Aorta (tissue), 5 donors: ENCODE results near the gene UNC13D. TPM values are rescaled to one million over a fixed set of nuclear protein-coding genes. Genes with fewer than 3 reads are reported as not detected.
"Not testable (repeated sequence)": the region's sequence is repeated elsewhere in the genome, so short reads cannot be mapped to it uniquely, and the experiment has no call there.

ENCODE experiments used
- ATAC-seq: fragments of 200-7000 bp; cut with Tn5 transposase; one replicate; pipeline ENCODE4 v1.9.1; 2022; ENCODE audit warnings: moderate library complexity; ENCODE audit not compliant: low FRiP score
- DNase-seq, 2 donors: peaks; one replicate each; pipeline ENCODE4 v3.0.0-alpha.2; 2020
- H3K27ac ChIP-seq, 2 donors: one replicate each; pipeline ENCODE4 v1.5.1; 2013; ENCODE audit warnings: low read length in 2 of 2, mild to moderate bottlenecking in 2 of 2, moderate library complexity in 2 of 2, control low read depth in 1 of 2, inconsistent platforms in 1 of 2, low read depth in 1 of 2
- H3K27me3 ChIP-seq, 2 donors: one replicate each; pipeline ENCODE4 v1.6.1; 2013; ENCODE audit warnings: control low read depth in 1 of 2, low read length in 1 of 2, mild to moderate bottlenecking in 1 of 2, moderate library complexity in 1 of 2; ENCODE audit not compliant: insufficient read depth in 2 of 2, control insufficient read depth in 1 of 2
- H3K36me3 ChIP-seq, 2 donors: one replicate each; pipeline ENCODE4 v1.6.1; 2013; ENCODE audit warnings: control low read depth in 1 of 2, low read length in 1 of 2, mild to moderate bottlenecking in 1 of 2; ENCODE audit not compliant: insufficient read depth in 2 of 2, control insufficient read depth in 1 of 2
- H3K4me1 ChIP-seq, 2 donors: one replicate each; pipeline ENCODE4 v1.6.1; 2013; ENCODE audit warnings: low read length in 2 of 2, control low read depth in 1 of 2, mild to moderate bottlenecking in 1 of 2, moderate library complexity in 1 of 2; ENCODE audit not compliant: insufficient read depth in 2 of 2, control insufficient read depth in 1 of 2
- H3K4me3 ChIP-seq, 2 donors: one replicate each; pipeline ENCODE4 v1.5.1; 2013; ENCODE audit warnings: low read length in 2 of 2, control low read depth in 1 of 2, mild to moderate bottlenecking in 1 of 2
- H3K9me3 ChIP-seq: one replicate; pipeline ENCODE4 v1.6.1; 2013; ENCODE audit warnings: mild to moderate bottlenecking, low read length; ENCODE audit not compliant: control insufficient read depth
- WGBS, 2 donors: extraction: QIAGEN DNeasy Blood & Tissue Kit; methylation state at CpG; one replicate each; pipeline ENCODE4 v1.1.7; 2013; 5-methylcytosine and 5-hydroxymethylcytosine counted together
- intact Hi-C, 2 donors: fragments of 100-400 bp; cut with DNase I; formaldehyde crosslinking; loops; one replicate each; pipeline versions ENCODE4 v1.14.2 to v1.15.0; 2022
- polyA plus RNA-seq, 2 donors: library from polyadenylated mRNA; stranded (reverse); fragments of 200-250 nt; gene quantifications; one replicate each; pipeline ENCODE4 v1.2.3, GENCODE V29; 2013
- total RNA-seq, 2 donors: library from RNA; stranded (reverse); fragmentation: NEBNext Ultra II Directional; extraction: Animal tissue kit (Norgen Biotek cat#: 25700); gene quantifications; one replicate each; pipeline ENCODE4 v1.2.1, GENCODE V29; 2021
- donor health status: healthy with polysubstance abuse.
- donor health status: Bipolar disorder and iron deficiency.
- donor health status: DM: no; HTN: no; CAD: no.
- donor health status: DM: no; HTN: no; CAD: no.
- donor health status: DM: yes; HTN: yes; CAD: no.

The UNC13D gene
- total and polyA plus RNA-seq, 4 donors = 3.8 to 23.1 (median 18.9) TPM

GRCh38 chr17:75816693-75817092, 27.5 kb downstream of the UNC13D start:
- DNase-seq (no peak), ATAC-seq (no peak)
- intact Hi-C loops = no loop called here
- peaks cover 0 to 8% of the 10 kb centered on the region in 2 donors for H3K36me3 ChIP-seq
- H3K27ac ChIP-seq = no peak overlapping the region
- H3K4me3 ChIP-seq = no peak overlapping the region
- H3K9me3 ChIP-seq = no peaks in the 10 kb centered on the region
- H3K27me3 ChIP-seq = no peaks in the 10 kb centered on the region
- no peaks in the 10 kb centered on the region for H3K4me1 ChIP-seq
- WGBS, 2 donors = 89% methylated on average over 9 of the region's 9 CpGs

GRCh38 chr17:75815399-75815798, 28.8 kb downstream of the UNC13D start:
- intact Hi-C loops = no loop called here
- no peak overlapping the region for H3K27ac ChIP-seq
- no peaks in the 10 kb centered on the region for H3K27me3 ChIP-seq
- H3K4me1 ChIP-seq = no peaks in the 10 kb centered on the region
- WGBS, 2 donors = 85 to 92% methylated on average over 3 of the region's 3 CpGs
- H3K4me3 ChIP-seq = no peak overlapping the region
- no peaks in the 10 kb centered on the region for H3K9me3 ChIP-seq
- peaks cover 0 to 4% of the 10 kb centered on the region in 2 donors for H3K36me3 ChIP-seq
- DNase-seq = peak in 1 of 2 donors; percentile 1
- no peak for ATAC-seq

GRCh38 chr17:75814900-75815373, 29.3 kb downstream of the UNC13D start:
- H3K36me3 ChIP-seq = peaks cover 0 to 2% of the 10 kb centered on the region in 2 donors
- no peaks in the 10 kb centered on the region for H3K4me1 ChIP-seq
- intact Hi-C loops = no loop called here
- 86 to 88% methylated on average over 13 of the region's 13 CpGs for WGBS, 2 donors
- DNase-seq (peak; percentile 42 to 55), ATAC-seq (no peak)
- no peaks in the 10 kb centered on the region for H3K27me3 ChIP-seq
- H3K27ac ChIP-seq = no peak overlapping the region
- no peaks in the 10 kb centered on the region for H3K9me3 ChIP-seq
- H3K4me3 ChIP-seq = no peak overlapping the region

DNA sequence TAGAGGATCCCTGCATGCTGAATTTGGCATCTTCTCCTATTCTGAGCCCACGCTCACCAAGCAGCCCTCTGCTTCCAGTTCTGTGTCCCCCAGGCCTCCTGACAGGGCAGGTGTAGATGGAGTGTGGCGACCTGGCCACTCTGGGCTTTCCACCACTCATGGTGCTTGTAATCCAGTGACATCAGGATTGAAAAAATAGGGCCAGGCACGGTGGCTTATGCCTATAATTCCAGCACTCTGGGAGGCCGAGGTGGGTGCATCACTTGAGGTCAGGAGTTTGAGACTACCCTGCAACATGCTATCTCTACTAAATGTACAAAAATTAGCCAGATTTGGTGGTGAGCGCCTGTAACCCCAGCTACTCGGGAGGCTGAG, 30.2 kb downstream of the UNC13D start:
- WGBS, 2 donors = 85 to 95% methylated on average over 6 of the region's 6 CpGs
- peak in 1 of 2 donors; percentile 41 for DNase-seq
- H3K4me1 ChIP-seq = no peaks in the 10 kb centered on the region
- no peaks in the 10 kb centered on the region for H3K9me3 ChIP-seq
- H3K4me3 ChIP-seq = no peak overlapping the region
- H3K36me3 ChIP-seq = no peaks in the 10 kb centered on the region
- no peaks in the 10 kb centered on the region for H3K27me3 ChIP-seq
- intact Hi-C loops = no loop called here
- no peak overlapping the region for H3K27ac ChIP-seq
- ATAC-seq = no peak

DNA sequence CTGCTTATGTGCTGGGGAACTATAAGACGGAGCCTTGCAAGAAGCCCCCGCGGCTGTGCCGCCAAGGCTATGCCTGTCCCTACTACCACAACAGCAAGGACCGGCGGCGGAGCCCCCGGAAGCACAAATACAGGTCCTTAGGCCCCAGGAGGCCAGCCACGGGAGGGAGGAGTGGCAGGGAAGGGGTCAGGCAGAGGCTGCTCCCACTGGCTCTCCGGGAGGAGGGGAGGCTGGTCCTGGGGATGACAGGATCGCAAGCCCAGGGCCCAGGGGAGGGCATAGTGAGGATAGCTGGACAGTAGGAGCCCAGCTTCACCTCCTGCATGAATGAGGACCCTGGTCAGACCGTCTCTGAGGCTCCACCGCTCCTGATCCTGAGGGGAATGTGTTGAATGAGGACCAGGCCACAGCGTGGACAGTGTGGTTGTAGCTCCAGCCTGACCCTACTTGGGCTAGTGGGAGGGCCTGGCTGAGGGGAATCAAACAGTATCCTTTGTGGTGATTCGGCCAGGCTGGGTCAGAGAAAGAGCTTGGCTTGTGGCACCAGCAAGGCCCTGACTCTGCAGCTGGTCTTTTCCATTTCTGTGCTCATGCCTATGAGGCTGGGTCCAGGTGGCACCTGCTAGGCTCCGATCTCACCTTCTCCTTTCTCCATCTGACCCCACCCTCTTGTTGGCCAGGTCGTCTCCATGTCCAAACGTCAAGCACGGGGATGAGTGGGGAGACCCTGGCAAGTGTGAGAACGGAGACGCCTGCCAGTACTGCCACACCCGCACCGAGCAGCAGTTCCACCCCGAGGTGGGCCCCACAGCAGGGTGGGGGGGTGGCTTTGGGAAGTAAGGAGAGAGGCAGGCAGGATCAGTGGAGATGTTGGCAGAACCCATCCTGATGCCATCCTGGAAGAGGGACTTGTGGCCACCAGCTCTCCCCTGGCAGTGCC, 30.9 kb downstream of the UNC13D start:
- no peak for ATAC-seq
- Histone ChIP-seq H3K4me3 (no peak overlapping the region), H3K9me3 (no peaks in the 10 kb centered on the region), H3K4me1 (no peaks in the 10 kb centered on the region), H3K36me3 (no peaks in the 10 kb centered on the region), H3K27me3 (no peaks in the 10 kb centered on the region), H3K27ac (no peak overlapping the region)
- intact Hi-C loops = no loop called here
- peak; percentile 44 to 63 for DNase-seq
- WGBS, 2 donors = 90 to 93% methylated on average over 24 of the region's 24 CpGs

- Histone ChIP-seq H3K36me3 (no peaks in the 10 kb centered on the region), H3K27me3 (no peaks in the 10 kb centered on the region), H3K27ac (no peak overlapping the region), H3K9me3 (no peaks in the 10 kb centered on the region), H3K4me3 (no peak overlapping the region), H3K4me1 (no peaks in the 10 kb centered on the region)
- DNase-seq = peak; percentile 42 to 57
- WGBS, 2 donors = 92 to 95% methylated on average over 27 of the region's 27 CpGs
- ATAC-seq = no peak
- intact Hi-C loops = no loop called here
Measured at GRCh38 chr17:75812096-75813013, 31.8 kb downstream of the UNC13D start.

- Histone ChIP-seq H3K36me3 (no peaks in the 10 kb centered on the region), H3K27ac (no peak overlapping the region), H3K9me3 (no peaks in the 10 kb centered on the region), H3K4me3 (no peak overlapping the region), H3K27me3 (no peaks in the 10 kb centered on the region), H3K4me1 (no peaks in the 10 kb centered on the region)
- peak; percentile 23 to 28 for DNase-seq
- intact Hi-C loops = no loop called here
- WGBS, 2 donors = 91 to 93% methylated on average over 7 of the region's 7 CpGs
- no peak for ATAC-seq
Measured at GRCh38 chr17:75811174-75811573, 33.0 kb downstream of the UNC13D start.

DNA sequence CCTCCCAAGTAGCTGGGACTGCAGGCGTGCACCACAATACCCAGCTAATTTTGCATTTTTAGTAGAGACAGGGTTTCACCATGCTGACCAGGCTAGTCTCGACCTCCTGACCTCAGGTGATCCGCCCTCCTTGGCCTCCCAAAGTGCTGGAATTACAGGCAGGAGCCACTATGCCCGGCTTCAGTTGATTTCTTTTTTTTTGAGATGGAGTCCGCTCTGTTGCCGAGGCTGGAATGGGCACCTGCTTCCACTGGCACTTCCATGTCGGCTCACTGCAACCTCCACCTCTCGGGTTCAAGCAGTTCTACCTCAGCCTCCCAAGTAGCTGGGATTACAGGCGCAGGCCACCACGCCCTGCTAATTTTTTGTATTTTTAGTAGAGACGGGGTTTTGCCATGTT, 33.4 kb downstream of the UNC13D start:
- peak; percentile 24 to 46 for DNase-seq
- ATAC-seq, H3K27me3 ChIP-seq, H3K36me3 ChIP-seq, H3K4me3 ChIP-seq, H3K9me3 ChIP-seq, H3K4me1 ChIP-seq, intact Hi-C loops, H3K27ac ChIP-seq: not testable (repeated sequence)
- 92 to 93% methylated on average over 11 of the region's 11 CpGs for WGBS, 2 donors
